Islet precursor cell (in vitro differentiated cells): ENCODE results near the gene NUP50.
A peak's percentile ranks its signal among the peaks of the same experiment; 100 is the strongest.

Experiments used
- DNase-seq: peaks from one replicate; pipeline ENCODE4 v3.0.0-alpha.2; 2018

The NUP50 gene, protein sequence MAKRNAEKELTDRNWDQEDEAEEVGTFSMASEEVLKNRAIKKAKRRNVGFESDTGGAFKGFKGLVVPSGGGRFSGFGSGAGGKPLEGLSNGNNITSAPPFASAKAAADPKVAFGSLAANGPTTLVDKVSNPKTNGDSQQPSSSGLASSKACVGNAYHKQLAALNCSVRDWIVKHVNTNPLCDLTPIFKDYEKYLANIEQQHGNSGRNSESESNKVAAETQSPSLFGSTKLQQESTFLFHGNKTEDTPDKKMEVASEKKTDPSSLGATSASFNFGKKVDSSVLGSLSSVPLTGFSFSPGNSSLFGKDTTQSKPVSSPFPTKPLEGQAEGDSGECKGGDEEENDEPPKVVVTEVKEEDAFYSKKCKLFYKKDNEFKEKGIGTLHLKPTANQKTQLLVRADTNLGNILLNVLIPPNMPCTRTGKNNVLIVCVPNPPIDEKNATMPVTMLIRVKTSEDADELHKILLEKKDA

DNA sequence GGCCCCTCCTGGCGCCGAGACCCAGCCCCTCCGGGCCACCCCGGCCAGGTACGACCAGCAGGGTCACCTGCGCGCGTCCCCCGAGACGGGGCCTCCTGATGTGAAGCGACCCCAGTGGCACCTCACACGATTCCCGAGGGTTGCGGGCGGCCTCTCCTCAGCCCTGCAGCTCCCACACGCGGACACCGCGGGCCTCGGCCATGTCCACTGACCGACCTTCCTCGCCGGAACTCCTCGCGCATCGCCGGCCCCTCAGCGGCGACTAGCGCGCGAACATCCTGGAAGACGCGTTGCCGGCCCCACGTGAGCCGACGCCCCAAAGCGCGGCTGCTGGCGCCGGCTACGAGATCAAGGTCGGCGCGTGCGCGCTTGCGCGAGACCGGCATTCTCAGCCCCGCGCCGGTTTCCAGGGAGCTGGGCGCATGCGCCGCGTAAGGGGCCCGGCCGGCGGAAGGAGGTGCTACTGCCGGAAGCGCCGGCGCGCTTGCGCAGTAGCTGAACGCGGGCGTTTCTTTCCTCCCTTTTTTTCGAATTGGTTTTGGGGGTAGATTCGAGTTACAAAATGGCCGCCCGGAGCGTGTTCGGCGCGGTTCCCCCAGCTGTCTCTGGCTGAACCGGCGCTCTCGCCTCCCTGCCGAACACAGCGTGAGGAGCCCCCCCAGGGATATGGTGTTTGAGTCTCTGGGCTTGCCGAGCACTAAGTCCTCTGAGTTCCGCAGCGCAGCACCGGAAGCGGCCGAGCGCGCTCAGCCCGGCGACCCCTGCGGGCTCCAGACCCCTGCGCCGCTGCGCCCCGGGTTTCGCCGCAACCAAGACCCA, at the start of gene NUP50:
Gene NUP50 (plus strand): TSS at position 475 of the 819 bp plus-strand sequence. CDS start 4,253 bp downstream, outside the sequence.
- peak; percentile 96 for DNase-seq

DNA sequence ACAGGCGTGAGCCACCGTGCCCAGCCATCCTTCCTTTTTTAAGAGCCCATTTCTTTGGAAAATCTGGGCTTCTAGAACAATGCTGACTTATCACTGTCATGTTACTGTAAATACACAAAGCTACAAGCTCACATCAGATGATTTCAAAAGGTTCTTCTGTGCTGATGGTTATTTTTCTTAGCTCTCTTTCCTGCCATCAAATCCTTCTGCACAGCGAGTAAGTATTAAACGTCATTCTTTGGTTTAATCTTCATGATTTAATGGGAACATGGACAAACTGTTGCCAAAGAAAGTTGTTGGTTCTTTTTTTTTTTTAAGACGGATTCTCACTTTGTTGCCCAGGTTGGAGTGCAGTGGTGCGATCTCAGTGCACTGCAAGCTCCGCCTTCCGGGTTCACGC, 43.3 kb upstream of the NUP50 start:
- no peak for DNase-seq

DNA sequence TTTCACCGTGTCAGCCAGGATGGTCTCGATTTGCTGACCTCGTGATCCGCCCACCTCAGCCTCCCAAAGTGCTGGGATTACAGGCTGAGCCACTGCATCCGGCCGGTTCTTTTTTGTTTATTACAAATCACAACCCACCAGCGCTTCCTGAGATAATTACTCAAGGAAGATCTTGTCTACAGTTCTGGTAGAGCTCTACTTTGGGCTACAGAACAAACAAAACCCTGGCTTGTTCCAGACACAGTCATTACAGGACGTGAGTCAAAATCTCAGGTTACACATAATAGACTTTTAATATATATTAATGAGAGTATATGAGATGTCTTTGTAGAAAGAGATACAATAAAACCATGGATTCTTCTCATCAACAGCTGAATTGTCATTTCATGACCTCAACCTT, 42.8 kb upstream of the NUP50 start:
- DNase-seq, result no peak

DNA sequence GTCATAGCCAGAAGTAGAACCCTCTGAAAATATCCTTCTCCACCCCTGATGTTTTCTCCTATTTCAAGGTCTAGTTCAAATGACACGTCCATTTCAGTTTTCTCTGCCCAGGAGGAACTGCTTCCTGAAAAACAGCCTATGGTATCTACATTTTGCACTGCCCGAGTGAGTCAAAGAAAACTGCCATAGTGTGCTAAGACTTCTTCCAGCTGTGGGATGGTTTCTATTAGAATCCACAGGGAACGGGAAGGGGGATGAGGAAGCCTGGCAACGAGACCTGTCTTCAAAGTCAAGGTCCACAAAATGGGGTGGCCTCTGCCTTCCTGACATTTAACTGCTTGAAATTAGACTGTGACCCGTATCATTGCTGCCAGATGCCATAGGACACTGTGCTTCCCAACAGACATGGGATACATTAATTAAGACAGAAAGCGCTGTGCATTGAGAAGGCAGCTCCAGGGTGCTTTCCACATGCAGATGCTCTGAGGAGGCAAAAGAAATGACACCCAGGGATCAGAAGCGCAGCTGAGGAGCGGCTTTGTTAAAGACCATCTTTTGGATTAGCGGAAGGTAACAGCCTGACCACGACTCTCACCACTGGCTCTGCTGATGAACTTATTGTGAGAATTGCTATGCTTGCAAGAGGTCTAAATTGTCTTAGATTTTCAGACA, 39.4 kb upstream of the NUP50 start:
- DNase-seq, result no peak

DNA sequence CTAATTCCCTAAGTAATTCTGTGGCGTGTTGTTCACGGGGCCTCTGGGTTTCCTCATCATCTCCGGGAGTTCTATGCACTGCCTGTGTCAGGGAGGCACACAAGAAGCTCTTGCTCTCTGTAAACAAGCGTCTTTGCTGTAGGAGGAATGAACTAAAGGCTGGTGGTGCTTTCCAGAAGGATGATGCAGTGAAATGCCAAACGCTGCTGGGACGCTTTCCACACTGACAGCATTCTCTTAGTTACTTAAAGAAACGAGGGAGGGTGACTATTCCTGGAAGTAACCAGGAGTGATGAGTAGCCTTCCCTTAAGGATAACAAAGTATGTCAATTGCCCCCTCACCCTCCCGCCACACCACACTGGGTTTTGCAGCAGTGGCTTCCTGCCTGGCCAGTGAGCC, 38.5 kb upstream of the NUP50 start:
- DNase-seq, result peak; percentile 80

DNA sequence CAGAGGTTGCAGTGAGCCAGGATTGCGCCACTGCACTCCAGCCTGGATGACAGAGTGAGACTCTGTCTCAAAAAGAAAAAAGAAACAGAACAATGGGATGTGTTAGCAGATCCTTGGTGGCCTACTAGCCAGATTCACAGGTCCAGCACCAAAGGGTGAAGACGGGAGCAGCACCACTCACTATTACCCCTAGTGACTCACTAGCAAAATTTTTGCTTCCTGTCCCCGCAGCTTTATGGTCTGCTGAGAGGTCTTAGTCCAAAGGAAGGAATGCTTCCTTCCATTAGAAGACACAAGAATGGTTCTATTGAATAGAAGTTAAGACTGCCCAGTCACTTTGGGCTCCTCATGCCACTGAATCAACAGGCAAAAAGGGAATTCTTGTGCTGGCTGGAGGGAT, 35.9 kb upstream of the NUP50 start:
- DNase-seq, result peak; percentile 85

DNA sequence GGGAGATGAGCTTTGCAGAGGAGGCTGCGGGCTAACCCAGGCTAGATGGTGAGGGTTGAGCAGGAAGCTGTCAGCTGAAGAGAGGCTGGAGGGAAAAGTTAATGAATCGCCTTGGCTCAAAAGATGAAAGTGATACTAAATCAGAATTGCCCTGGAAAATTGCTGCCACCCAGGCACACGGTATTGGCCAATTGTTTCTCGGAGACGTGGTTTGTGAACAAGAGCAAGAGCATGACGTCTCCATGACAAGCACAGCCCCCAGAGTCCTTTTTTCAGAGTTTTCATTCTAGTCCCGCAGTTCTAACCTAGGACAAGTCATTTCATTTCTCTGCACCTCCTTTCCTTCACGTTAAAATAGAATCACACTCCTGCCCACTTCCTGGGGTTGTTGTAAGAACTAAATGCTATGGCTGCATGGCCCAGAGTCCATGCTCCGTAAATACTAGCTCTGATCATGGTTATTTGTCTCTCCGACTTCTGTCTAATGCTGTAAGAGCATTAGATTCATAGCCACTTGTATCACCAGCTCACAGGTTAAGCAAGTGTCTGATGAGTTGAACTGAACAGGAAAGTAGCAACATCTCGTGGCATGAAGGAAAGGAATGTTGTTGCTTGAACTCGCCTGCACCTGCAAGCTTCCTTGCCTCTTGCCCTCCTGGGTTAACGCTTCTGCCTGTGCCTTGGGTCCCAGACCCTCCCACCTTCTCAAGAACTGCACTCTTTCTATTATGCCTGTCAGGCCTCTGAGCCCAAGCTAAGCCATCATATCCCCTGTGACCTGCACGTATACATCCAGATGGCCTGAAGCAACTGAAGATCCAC, 33.8 kb upstream of the NUP50 start:
- DNase-seq, result no peak

DNA sequence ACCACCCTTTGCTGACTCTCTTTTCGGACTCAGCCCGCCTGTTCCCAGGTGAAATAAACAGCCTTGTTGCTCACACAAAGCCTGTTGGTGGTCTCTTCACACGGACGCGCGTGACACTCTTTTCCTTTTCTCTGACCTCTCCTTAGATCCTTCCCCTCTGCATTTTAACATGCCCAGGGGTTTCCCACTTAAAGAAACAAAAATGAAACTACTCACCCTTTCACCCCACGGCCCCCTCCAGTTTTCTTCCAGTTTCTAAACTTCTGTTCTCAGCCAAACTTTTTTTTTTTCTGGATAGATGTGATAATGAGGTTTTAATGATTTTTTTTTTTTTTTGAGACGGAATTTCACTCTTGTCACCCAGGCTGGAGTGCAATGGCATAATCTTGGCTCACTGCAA, 32.8 kb upstream of the NUP50 start:
- no peak for DNase-seq

DNA sequence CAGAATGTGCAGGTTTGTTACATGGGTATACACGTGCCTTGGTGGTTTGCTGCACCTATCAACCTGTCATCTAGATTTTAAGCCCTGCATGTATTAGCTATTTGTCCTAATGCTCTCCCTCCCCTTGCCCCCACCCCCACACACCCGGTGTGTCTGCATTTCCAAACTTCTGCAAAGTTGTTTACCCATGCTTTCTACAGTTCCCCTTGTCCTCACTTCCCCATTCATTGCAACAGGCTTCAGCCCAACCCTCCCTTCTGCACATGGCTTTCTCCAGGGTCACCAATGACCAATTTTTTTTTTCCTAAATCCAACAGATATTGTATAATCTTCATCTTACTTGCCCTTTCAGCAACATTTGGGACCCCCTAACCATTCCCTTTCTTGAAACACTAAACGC, 32.0 kb upstream of the NUP50 start:
- DNase-seq, result no peak

DNA sequence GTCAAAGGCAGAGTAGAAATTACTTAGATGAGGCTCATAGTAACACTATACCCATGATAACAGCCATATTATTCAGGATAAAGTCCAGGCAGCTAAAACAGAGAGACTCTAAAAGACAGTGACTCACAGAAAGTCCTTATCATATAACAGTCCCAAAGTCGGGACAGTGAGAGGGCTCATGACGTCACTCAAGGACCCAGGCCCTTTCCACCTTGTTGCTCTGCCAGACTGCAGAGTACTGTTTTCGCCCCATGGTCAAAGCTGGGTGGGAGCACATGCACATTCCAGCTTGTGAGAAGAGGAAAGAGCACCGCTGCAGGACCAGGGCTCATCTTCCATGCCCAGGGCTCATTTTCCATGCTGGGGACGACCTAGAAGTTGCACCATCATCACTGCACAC, 29.4 kb upstream of the NUP50 start:
- DNase-seq, result no peak

DNA sequence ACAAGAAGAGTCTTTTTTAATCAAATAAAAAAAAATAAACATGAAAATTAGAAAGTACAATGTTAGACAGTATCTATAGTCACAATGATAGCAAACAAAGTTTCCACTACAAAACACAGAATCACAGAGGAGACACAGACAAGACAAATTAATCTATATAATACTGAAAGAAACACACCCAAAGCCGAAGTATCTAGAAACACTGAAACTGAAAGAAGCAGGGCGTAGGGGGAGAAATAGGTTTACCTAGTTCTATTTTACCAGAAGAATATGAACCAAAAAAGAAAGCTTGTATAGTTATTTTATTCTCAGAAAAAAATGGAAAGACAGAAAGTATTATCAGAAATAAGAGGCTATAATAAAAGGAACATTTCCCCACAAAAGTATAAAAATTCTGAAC, 27.1 kb upstream of the NUP50 start:
- no peak for DNase-seq

DNA sequence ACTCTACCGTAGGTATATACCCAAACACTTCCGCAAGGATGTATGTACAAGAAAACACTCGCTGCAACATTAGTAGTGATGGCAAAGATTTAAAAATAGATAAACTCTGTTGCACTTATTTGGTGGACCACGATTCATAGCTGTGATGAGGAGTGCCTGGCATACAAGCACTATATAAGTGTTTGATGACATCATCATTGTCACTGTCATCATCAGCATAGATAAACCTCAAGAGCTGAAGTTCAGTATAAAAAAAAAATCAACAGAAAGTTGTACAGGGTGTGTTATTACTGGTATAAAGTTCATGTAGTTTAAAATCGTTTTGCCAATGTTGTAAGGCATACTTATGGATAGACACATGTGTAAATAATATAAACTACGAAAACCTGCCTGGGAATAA, 24.0 kb upstream of the NUP50 start:
- DNase-seq, result no peak

DNA sequence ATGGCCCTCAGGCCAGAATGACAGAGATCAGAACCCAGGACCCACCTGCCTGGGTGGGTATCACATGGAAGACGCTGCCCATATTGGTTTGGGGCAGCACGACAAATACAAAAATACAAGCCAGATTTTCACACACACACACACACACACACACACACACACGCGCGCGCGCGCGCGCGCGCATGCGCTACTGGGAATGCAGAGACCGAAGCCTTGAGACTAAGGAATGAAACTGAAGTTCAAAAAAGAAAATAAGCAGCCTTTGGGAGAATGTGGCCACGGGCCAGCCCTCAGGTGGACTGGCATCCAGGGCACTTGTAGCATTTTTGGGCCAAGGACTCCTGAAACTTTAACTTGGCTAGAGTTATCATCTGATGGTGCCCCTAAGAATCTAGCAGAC, 21.3 kb upstream of the NUP50 start:
- no peak for DNase-seq

DNA sequence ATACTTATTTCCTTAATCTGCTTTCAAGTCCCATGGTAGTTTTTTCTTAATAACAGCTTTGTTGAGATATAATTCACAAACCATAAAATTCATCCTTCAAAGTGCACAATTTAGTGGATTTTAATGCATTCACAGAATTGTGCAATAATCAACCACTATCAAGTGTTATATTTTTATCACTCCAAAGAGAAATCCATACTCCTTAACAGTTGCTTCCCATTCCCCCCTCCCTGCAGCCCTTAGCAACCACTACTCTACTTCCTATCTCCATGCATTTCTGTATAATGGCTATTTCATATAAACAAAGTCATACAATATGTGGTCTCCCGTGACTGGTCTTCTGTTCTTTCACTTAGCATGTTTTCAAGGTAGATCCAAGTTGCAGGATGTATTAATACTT, 18.8 kb upstream of the NUP50 start:
- no peak for DNase-seq

DNA sequence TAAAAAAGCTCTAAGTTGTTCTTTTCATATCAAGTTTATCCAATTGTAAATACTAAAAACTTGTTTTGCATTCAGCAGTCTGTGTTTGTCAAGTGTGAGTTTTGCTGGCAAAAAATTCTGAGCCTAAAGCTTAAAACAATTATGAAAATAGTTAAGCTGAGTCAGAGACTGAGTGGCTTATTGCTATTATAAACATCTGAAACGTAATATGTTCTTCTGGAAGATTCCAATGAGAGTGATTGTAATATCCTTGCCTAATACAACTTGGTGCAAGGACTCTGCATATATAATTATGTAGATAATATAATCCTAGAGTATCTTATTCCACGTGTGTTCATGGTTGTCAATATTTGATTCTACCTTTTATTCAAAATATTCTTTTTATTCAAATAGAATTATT, 14.1 kb upstream of the NUP50 start:
- no peak for DNase-seq

DNA sequence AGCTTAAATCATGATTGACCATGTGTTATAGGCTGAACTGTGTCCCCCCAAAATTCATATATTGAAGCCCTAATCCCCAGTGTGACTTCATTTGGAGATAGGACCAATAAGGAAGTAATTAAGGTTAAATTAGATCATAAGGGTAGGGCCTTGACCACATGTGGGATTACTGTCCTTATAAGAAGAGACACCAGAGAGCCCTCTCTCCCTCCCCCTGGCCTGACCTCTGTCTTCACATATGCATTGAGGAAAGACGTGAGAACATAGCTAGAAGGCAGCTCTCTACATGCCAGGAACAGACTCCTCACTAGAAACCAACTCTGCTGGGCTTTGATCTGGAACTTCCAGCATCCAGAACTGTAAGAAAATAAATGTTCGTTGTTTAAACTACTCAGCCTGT, 13.6 kb upstream of the NUP50 start:
- no peak for DNase-seq

DNA sequence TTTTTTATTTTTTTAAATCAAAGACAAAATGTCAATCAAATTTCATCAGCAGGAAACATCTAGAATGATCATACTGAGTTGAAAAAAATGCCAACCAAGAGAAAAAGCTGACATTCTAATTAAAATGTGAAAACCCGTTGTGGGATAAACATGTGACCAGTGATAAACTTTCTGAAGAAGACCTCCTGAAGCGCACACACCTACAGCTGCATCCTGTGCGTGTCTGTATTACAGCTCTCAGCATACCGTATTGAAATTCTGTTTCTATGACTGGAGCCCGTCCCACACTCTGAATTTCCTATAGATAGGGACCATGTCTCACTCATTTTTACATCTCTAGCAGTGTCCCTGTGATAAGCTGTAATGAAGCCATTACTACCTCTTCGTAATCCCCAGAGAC, 12.2 kb upstream of the NUP50 start:
- DNase-seq, result no peak

DNA sequence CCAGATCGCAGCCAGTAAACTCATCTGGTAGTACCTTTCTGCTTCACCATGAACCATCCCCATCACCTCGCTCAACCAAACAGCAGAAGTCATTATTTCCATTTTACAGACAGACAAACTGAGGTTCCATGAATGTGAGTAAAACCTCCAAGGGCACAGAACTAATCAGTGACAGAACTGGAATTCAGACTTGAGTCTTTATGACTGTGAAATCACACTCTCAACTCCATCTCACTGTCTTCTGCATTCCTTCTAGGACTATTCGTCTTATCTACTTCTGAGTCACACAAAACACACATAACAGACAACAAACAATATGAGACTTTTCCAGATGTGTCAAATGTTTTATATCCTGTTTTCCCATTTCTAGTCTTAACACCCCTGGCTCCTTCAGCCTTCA, 9.3 kb upstream of the NUP50 start:
- DNase-seq, result no peak

DNA sequence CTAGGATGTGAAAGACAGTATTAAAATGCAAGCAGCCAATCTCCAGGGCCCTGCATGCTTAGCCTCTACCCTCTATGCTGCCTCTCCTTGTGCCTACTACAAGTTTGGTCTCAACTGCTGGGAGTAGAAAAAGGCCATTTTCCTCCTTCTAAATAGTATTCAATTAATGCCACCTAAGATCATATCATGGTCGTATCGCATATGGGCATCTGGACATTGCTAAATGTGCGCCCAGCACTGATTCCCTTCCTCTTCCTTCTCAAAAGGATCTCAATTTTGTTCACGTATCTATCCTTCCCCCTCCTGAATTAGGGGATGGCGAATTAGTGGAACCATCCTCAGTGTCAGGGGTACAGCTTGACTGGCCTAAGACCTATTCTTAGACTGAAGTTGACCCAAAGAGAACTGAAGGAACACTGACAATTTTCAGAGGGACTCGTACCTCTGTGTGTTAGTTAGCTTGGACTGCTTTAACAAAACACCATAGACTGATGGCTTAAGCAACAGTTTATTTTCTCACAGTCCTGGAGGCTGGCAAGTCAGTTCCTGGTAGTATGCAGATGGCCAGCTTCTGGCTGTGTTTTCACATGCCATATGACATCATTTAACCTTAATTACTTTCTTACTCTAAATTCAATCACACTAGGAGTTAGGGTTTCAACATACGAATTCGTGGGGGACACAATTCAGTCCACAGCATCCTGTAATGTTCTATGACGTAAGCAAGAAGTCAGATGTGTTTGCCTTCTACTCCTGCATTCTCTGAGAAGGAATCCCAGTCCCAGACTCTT, 8.5 kb upstream of the NUP50 start:
- DNase-seq, result no peak

DNA sequence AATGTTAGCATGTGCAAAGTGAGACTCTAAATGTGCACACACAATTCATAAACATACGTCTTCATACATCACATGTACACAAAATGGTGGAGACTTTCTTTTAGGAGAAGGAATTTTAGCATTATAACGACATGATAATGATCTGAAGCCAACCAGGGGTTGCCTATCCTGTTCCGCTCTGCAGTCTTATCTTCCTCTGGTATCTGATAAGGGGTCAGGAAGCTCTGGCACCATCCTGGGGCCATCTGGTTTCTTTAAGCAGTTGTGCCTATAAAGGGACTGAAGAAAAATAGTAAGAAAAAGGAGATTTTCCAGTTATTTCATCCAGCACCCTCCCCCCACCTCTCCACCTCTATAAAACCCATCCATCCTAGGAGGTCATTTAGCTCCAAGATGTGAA, 5.8 kb upstream of the NUP50 start:
- DNase-seq, result no peak

DNA sequence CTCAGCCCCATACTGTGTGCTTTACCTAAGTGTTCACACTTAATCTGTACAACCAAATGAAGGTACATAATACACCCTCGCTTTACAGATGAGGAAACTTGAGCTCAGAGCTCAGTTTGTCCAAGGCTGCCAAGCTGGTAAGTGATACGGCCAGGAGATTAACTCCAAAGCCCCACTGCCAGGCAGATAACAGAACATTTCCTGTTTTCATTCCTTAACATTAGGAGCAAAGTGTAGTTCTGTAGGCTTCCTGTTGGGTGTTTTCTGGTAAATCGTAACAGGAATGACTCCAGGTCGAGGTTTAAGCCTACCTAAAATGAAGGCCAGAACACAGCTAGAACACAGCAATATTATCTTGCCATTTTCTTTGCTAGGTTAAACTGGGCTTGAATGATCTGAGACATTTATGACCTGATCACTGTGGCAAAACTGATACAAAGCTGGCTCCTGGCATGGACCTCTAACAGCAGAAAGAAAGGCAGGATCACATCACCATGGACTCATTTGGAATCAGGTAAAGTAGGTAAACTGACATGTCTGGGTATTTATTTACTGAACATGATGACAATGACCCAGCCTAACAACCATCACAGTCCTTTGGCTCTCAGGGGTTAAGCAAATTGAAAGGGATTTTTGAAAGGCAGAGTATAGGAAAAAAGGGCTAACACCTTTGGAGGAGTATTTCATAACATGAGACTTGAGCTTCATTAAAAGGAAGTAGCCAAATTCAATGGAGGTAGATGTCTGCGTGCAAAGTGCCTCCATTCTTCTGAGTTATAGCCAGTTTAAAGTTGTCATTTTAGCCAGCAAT, 3.9 kb upstream of the NUP50 start:
- no peak for DNase-seq
